CD4-positive, alpha-beta T cell treated with Interleukin-6 for 4 hours (primary cell): ENCODE results near the gene NR3C2.
A peak's percentile ranks its signal among the peaks of the same experiment; 100 is the strongest.

ENCODE experiments used
- DNase-seq: peaks from one replicate; pipeline ENCODE4 v3.0.0-alpha.2; 2020; ENCODE audit warnings: mixed read lengths

The NR3C2 gene

GRCh38 chr4:148434075-148434773 is 8.0 kb downstream of the NR3C2 start:
- DNase-seq = no peak

GRCh38 chr4:148431401-148431800 is 10.8 kb downstream of the NR3C2 start:
- DNase-seq = no peak

GRCh38 chr4:148430854-148431253 is 11.4 kb downstream of the NR3C2 start:
- DNase-seq = no peak

GRCh38 chr4:148429206-148429605 is 13.0 kb downstream of the NR3C2 start:
- no peak for DNase-seq

- DNase-seq = no peak
Observed at GRCh38 chr4:148426643-148427042, 15.6 kb downstream of the NR3C2 start.

GRCh38 chr4:148425327-148426110 is 16.7 kb downstream of the NR3C2 start:
- no peak for DNase-seq

GRCh38 chr4:148420397-148420796 is 21.8 kb downstream of the NR3C2 start:
- no peak for DNase-seq

GRCh38 chr4:148415500-148415899 is 26.7 kb downstream of the NR3C2 start:
- no peak for DNase-seq

GRCh38 chr4:148412460-148412994 is 29.7 kb downstream of the NR3C2 start:
- DNase-seq = no peak

- no peak for DNase-seq
Observed at GRCh38 chr4:148405161-148405893, 36.9 kb downstream of the NR3C2 start.

- no peak for DNase-seq
Observed at GRCh38 chr4:148398988-148399387, 43.2 kb downstream of the NR3C2 start.

GRCh38 chr4:148397771-148398170 is 44.4 kb downstream of the NR3C2 start:
- DNase-seq = no peak

- DNase-seq = no peak
Observed at GRCh38 chr4:148396986-148397673, 45.1 kb downstream of the NR3C2 start.

GRCh38 chr4:148395771-148396170 is 46.4 kb downstream of the NR3C2 start:
- DNase-seq = no peak

GRCh38 chr4:148391056-148391455 is 51.2 kb downstream of the NR3C2 start:
- no peak for DNase-seq

GRCh38 chr4:148390311-148390710 is 51.9 kb downstream of the NR3C2 start:
- no peak for DNase-seq

GRCh38 chr4:148380291-148380690 is 61.9 kb downstream of the NR3C2 start:
- DNase-seq = no peak

GRCh38 chr4:148376151-148376550 is 66.1 kb downstream of the NR3C2 start:
- peak; percentile 72 for DNase-seq

- DNase-seq = no peak
Observed at GRCh38 chr4:148375584-148375983, 66.6 kb downstream of the NR3C2 start.

- DNase-seq = no peak
Observed at GRCh38 chr4:148373093-148373492, 69.1 kb downstream of the NR3C2 start.

- no peak for DNase-seq
Observed at GRCh38 chr4:148369919-148370318, 72.3 kb downstream of the NR3C2 start.

- peak; percentile 7 for DNase-seq
Observed at GRCh38 chr4:148367756-148368155, 74.5 kb downstream of the NR3C2 start.

- no peak for DNase-seq
Observed at GRCh38 chr4:148366251-148366650, 76.0 kb downstream of the NR3C2 start.
